Measurements from ENCODE around the gene TNFRSF19. TPM values are rescaled to one million over a fixed set of nuclear protein-coding genes. Genes with fewer than 3 reads are reported as not detected.

The TNFRSF19 gene
- total and polyA plus RNA-seq, 3 experiments from 2014 or later, result not detected

DNA sequence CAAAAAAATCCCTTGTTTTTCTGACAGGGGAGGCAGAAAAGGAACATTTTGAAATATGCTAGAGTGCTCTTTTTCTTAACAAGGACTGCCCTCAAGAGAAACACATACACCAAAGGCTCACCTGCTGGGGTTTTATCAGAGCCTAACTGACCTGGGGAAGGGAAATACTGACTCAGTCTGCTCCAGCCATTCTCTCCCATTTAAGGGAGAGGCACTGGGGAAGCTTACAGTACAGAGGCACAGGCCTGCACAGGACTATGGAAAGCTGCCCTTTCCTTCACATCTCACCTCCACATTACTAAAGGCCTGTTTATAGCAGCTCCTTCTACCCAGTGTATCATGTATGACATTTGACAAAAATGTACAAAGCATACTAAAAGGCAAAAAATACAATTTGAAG lies 30.3 kb downstream of the TNFRSF19 start:
- peaks cover 0 to 6% (median 0%) of the 10 kb centered on the region in 5 donors for H3K9me3 Mint-ChIP-seq
- CTCF ChIA-PET, result no interaction called here
- H3K4me1 ChIP-seq (ENCODE audit: insufficient read depth, low read length), result no peaks in the 10 kb centered on the region
- no peak overlapping the region for H3K4me3 Mint-ChIP-seq
- no peak overlapping the region for H3K27ac ChIP-seq (ENCODE audit: low read depth, low read length)
- peaks cover 18 to 28% of the 10 kb centered on the region in 2 donors for H3K27me3 Mint-ChIP-seq
- POLR2A ChIA-PET, result no interaction called here
- peaks cover 0 to 6% (median 4%) of the 10 kb centered on the region in 3 donors for H3K36me3 Mint-ChIP-seq
- DNase-seq, result no peak
- H3K9me3 ChIP-seq (ENCODE audit: low read length), result no peaks in the 10 kb centered on the region
- no peaks in the 10 kb centered on the region for H3K27me3 ChIP-seq (ENCODE audit: insufficient read depth, low read length, poor library complexity, severe bottlenecking)
- H3K36me3 ChIP-seq (ENCODE audit: insufficient read depth, low read length), result no peaks in the 10 kb centered on the region
- H3K27ac Mint-ChIP-seq, result no peak overlapping the region
- H3K4me1 Mint-ChIP-seq, result no peaks in the 10 kb centered on the region
- no peak overlapping the region for H3K4me3 ChIP-seq (ENCODE audit: low read length)

- Mint-ChIP-seq H3K27me3 (peaks cover 5 to 10% of the 10 kb centered on the region in 2 donors), H3K4me3 (no peak overlapping the region), H3K36me3 (peaks cover 0 to 4% (median 0%) of the 10 kb centered on the region in 3 donors), H3K4me1 (peaks cover 7 to 10% (median 9%) of the 10 kb centered on the region in 3 donors), H3K9me3 (no peaks in the 10 kb centered on the region), H3K27ac (no peak overlapping the region)
- no peak overlapping the region for H3K4me3 ChIP-seq (ENCODE audit: low read length)
- H3K27me3 ChIP-seq (ENCODE audit: insufficient read depth, low read length, poor library complexity, severe bottlenecking), result no peaks in the 10 kb centered on the region
- ChIA-PET CTCF (no interaction called here), POLR2A (no interaction called here)
- DNase-seq, result no peak
- H3K36me3 ChIP-seq (ENCODE audit: insufficient read depth, low read length), result no peaks in the 10 kb centered on the region
- no peak overlapping the region for H3K27ac ChIP-seq (ENCODE audit: low read depth, low read length)
- no peaks in the 10 kb centered on the region for H3K9me3 ChIP-seq (ENCODE audit: low read length)
- no peaks in the 10 kb centered on the region for H3K4me1 ChIP-seq (ENCODE audit: insufficient read depth, low read length)
These were observed 35.6 kb downstream of the TNFRSF19 start for GRCh38 chr13:23605831-23606230.

DNA sequence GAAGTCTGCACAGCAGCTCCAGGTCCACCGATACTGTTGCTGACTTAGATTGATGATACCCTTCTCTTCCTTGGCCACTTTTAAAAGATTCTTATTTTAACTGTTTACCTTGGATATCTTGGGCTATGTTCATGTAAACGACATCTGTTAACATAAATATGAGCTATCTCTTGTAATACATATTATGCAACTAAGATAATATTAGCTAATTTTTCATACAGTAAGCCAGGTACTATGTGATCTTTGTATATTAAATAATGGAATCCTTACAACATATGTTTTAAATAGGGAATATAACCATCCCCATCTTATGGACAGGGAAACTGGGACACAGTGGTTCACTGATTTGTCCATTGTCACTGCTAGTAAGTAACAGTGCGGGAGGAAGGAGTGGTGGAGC lies 37.9 kb downstream of the TNFRSF19 start:
- no peaks in the 10 kb centered on the region for H3K36me3 ChIP-seq (ENCODE audit: insufficient read depth, low read length)
- H3K4me3 Mint-ChIP-seq, result no peak overlapping the region
- no peak overlapping the region for H3K4me3 ChIP-seq (ENCODE audit: low read length)
- H3K27me3 Mint-ChIP-seq, result peaks cover 5 to 9% of the 10 kb centered on the region in 2 donors
- H3K9me3 ChIP-seq (ENCODE audit: low read length), result no peaks in the 10 kb centered on the region
- no peak overlapping the region for H3K27ac Mint-ChIP-seq
- no peak overlapping the region for H3K27ac ChIP-seq (ENCODE audit: low read depth, low read length)
- no peaks in the 10 kb centered on the region for H3K4me1 ChIP-seq (ENCODE audit: insufficient read depth, low read length)
- peaks cover 7 to 10% (median 9%) of the 10 kb centered on the region in 3 donors for H3K4me1 Mint-ChIP-seq
- ChIA-PET CTCF (no interaction called here), POLR2A (no interaction called here)
- peaks cover 0 to 2% (median 0%) of the 10 kb centered on the region in 3 donors for H3K36me3 Mint-ChIP-seq
- H3K9me3 Mint-ChIP-seq, result no peaks in the 10 kb centered on the region
- H3K27me3 ChIP-seq (ENCODE audit: insufficient read depth, low read length, poor library complexity, severe bottlenecking), result no peaks in the 10 kb centered on the region
- DNase-seq, result no peak

DNA sequence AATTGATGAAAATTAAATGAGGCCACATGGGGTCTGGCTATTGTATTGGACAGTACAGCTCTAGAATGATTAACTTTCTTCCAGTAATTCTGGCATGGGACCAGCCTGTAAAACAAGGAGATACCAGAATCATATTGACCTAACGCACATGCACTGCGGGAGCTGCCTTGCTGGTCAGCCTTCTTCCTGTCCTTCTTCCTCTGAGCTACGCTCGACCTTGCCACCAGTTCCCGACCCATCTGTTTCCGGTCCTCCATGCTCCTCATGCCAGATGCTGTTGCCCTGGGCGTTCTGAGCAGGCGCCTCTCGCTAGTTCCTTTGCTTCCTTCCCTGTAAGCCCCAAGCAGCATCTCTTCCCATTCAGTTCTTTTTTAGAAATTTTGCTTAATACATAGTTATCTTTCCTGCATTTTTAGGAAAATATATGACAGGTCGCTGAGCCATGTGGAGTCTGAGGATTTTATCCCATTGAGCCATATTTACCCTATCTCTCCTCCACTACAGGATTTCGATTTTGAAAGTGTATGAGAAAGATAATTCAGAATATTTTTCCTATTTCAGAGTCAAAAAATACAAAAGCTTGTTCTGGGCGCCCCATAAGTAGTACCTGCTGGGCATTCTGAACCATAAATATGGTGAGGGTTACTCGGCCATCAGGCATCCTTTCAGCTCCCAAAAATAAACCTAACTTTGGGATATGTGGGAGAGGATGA lies 38.6 kb downstream of the TNFRSF19 start:
- Mint-ChIP-seq H3K4me1 (peaks cover 7 to 10% (median 9%) of the 10 kb centered on the region in 3 donors), H3K27ac (no peak overlapping the region), H3K9me3 (no peaks in the 10 kb centered on the region), H3K36me3 (peaks cover 0 to 2% (median 0%) of the 10 kb centered on the region in 3 donors), H3K27me3 (peaks cover 5 to 16% of the 10 kb centered on the region in 2 donors), H3K4me3 (peak overlapping the region in 2 of 7 donors; percentile 2 to 43)
- no peak overlapping the region for H3K4me3 ChIP-seq (ENCODE audit: low read length)
- ChIA-PET POLR2A (no interaction called here), CTCF (no interaction called here)
- H3K9me3 ChIP-seq (ENCODE audit: low read length), result no peaks in the 10 kb centered on the region
- no peaks in the 10 kb centered on the region for H3K27me3 ChIP-seq (ENCODE audit: insufficient read depth, low read length, poor library complexity, severe bottlenecking)
- DNase-seq, result no peak
- no peaks in the 10 kb centered on the region for H3K4me1 ChIP-seq (ENCODE audit: insufficient read depth, low read length)
- H3K36me3 ChIP-seq (ENCODE audit: insufficient read depth, low read length), result no peaks in the 10 kb centered on the region
- no peak overlapping the region for H3K27ac ChIP-seq (ENCODE audit: low read depth, low read length)

DNA sequence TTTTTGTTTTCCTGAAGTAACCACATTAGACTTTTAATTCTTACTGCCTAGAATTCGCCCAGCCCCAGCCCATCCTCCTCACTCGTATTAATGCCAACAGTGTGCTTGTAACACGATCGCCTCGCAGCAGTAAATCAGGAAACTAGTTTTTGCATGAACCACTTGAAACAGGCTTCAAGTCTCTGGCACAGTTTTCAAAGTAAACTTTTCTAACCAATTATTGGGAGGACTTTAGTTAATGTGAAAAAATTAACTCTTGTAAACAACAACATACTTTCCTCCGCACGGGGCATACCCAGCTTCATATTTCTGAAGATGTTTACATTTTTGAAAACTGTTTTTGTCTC lies 39.2 kb downstream of the TNFRSF19 start:
- CTCF ChIA-PET, result no interaction called here
- no peaks in the 10 kb centered on the region for H3K9me3 ChIP-seq (ENCODE audit: low read length)
- H3K27me3 Mint-ChIP-seq, result peaks cover 5 to 19% of the 10 kb centered on the region in 2 donors
- no peaks in the 10 kb centered on the region for H3K27me3 ChIP-seq (ENCODE audit: insufficient read depth, low read length, poor library complexity, severe bottlenecking)
- H3K9me3 Mint-ChIP-seq, result no peaks in the 10 kb centered on the region
- peaks cover 0 to 2% (median 0%) of the 10 kb centered on the region in 3 donors for H3K36me3 Mint-ChIP-seq
- H3K4me1 Mint-ChIP-seq, result peaks cover 7 to 10% (median 9%) of the 10 kb centered on the region in 3 donors
- H3K4me3 ChIP-seq (ENCODE audit: low read length), result no peak overlapping the region
- DNase-seq, result no peak
- POLR2A ChIA-PET, result no interaction called here
- peak overlapping the region in 2 of 7 donors; percentile 2 to 43 for H3K4me3 Mint-ChIP-seq
- no peak overlapping the region for H3K27ac Mint-ChIP-seq
- H3K27ac ChIP-seq (ENCODE audit: low read depth, low read length), result no peak overlapping the region
- H3K36me3 ChIP-seq (ENCODE audit: insufficient read depth, low read length), result no peaks in the 10 kb centered on the region
- no peaks in the 10 kb centered on the region for H3K4me1 ChIP-seq (ENCODE audit: insufficient read depth, low read length)

DNA sequence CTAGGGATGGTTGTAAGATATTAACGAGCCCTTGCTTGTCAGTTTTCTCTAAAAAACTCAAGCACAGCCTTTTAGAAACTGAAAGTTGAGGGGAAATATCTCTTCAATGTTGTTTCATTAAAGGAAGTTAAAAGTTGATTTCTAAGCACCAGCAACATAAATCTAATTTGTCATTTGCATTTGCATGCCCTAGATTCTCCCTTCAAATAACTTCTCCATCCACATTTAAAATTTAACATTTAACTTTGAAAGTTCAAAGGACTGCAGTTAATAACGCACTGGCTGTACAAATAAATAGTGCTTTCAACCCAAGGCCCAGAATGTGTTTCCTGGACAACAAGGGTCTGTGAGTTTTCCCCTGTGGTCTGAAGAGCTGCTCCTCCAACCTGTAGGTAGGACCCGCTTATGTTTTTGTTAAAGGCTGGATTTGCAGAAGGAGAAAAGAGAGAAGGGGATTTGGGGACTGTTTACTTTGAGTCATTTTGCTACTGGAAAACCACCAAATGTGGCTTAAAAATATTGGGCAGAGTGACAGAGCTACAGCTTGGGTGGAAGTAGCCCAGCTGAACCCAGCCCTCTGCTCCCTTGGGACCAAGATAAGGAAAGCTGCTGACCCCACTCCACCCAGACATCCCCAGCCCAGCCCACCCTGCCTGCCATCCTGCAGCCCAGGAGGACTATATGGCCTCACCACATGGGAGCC lies 39.8 kb downstream of the TNFRSF19 start:
- ChIA-PET POLR2A (no interaction called here), CTCF (no interaction called here)
- H3K4me3 Mint-ChIP-seq, result peak overlapping the region in 1 of 7 donors; percentile 4

GRCh38 chr13:23610966-23611491 lies 40.8 kb downstream of the TNFRSF19 start:
- no peak overlapping the region for H3K4me3 Mint-ChIP-seq
- ChIA-PET POLR2A (no interaction called here), CTCF (no interaction called here)
- Histone ChIP-seq H3K4me1 (ENCODE audit: insufficient read depth, low read length) (no peaks in the 10 kb centered on the region), H3K36me3 (ENCODE audit: insufficient read depth, low read length) (no peaks in the 10 kb centered on the region), H3K27me3 (ENCODE audit: insufficient read depth, low read length, poor library complexity, severe bottlenecking) (no peaks in the 10 kb centered on the region), H3K27ac (ENCODE audit: low read depth, low read length) (no peak overlapping the region), H3K4me3 (ENCODE audit: low read length) (no peak overlapping the region), H3K9me3 (ENCODE audit: low read length) (no peaks in the 10 kb centered on the region)
- peaks cover 7 to 10% (median 9%) of the 10 kb centered on the region in 3 donors for H3K4me1 Mint-ChIP-seq
- no peak overlapping the region for H3K27ac Mint-ChIP-seq
- no peak for DNase-seq
- no peaks in the 10 kb centered on the region for H3K9me3 Mint-ChIP-seq
- no peaks in the 10 kb centered on the region for H3K36me3 Mint-ChIP-seq
- peaks cover 5 to 23% of the 10 kb centered on the region in 2 donors for H3K27me3 Mint-ChIP-seq

More for the DNA sequence above, 39.8 kb downstream of the TNFRSF19 start:
- no peaks in the 10 kb centered on the region for H3K36me3 Mint-ChIP-seq
- Histone ChIP-seq H3K27me3 (ENCODE audit: insufficient read depth, low read length, poor library complexity, severe bottlenecking) (no peaks in the 10 kb centered on the region), H3K36me3 (ENCODE audit: insufficient read depth, low read length) (no peaks in the 10 kb centered on the region), H3K27ac (ENCODE audit: low read depth, low read length) (no peak overlapping the region), H3K4me3 (ENCODE audit: low read length) (no peak overlapping the region), H3K9me3 (ENCODE audit: low read length) (no peaks in the 10 kb centered on the region), H3K4me1 (ENCODE audit: insufficient read depth, low read length) (no peaks in the 10 kb centered on the region)
- DNase-seq, result no peak
- H3K27me3 Mint-ChIP-seq, result peaks cover 5 to 19% of the 10 kb centered on the region in 2 donors
- no peaks in the 10 kb centered on the region for H3K9me3 Mint-ChIP-seq
- H3K27ac Mint-ChIP-seq, result no peak overlapping the region
- peaks cover 7 to 10% (median 9%) of the 10 kb centered on the region in 3 donors for H3K4me1 Mint-ChIP-seq

GRCh38 chr13:23612182-23612581 lies 42.0 kb downstream of the TNFRSF19 start:
- H3K9me3 Mint-ChIP-seq, result no peaks in the 10 kb centered on the region
- Histone ChIP-seq H3K27ac (ENCODE audit: low read depth, low read length) (no peak overlapping the region), H3K27me3 (ENCODE audit: insufficient read depth, low read length, poor library complexity, severe bottlenecking) (no peaks in the 10 kb centered on the region), H3K4me3 (ENCODE audit: low read length) (no peak overlapping the region), H3K9me3 (ENCODE audit: low read length) (no peaks in the 10 kb centered on the region), H3K4me1 (ENCODE audit: insufficient read depth, low read length) (no peaks in the 10 kb centered on the region), H3K36me3 (ENCODE audit: insufficient read depth, low read length) (no peaks in the 10 kb centered on the region)
- H3K27ac Mint-ChIP-seq, result no peak overlapping the region
- ChIA-PET POLR2A (no interaction called here), CTCF (no interaction called here)
- no peak for DNase-seq
- peaks cover 7 to 10% (median 9%) of the 10 kb centered on the region in 3 donors for H3K4me1 Mint-ChIP-seq
- H3K36me3 Mint-ChIP-seq, result no peaks in the 10 kb centered on the region
- H3K27me3 Mint-ChIP-seq, result peaks cover 8 to 23% of the 10 kb centered on the region in 2 donors
- H3K4me3 Mint-ChIP-seq, result no peak overlapping the region

Measured in CD8-positive, alpha-beta memory T cell (primary cell).